ENCODE measurements around the gene REPS2. TPM values are rescaled to one million over a fixed set of nuclear protein-coding genes. Genes with fewer than 3 reads are reported as not detected.

Gene REPS2
- total and polyA plus RNA-seq, 2 experiments from 2014 or later: 1.2 to 4.4 TPM

DNA sequence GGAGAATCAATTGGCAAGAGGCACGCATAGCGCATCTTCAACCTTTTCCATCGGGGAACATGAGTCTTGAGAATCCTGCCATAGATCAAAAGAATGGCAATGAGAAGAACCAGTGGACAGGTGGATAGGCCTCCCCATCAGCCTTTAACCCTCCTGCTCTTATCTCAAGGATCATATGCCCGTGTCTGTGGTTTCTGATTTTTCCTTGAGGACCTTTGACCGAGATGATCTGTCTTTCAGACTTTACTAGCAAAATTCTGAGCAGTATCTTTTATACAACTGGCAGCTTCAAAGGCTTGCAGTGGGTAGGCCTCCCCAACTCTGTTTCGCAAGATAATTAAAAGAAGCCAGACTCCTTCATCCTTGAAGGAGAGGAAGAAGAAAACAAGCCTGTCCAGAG, 174.4 kb downstream of the REPS2 start (continued):
- TF ChIP-seq, protein P1, sequence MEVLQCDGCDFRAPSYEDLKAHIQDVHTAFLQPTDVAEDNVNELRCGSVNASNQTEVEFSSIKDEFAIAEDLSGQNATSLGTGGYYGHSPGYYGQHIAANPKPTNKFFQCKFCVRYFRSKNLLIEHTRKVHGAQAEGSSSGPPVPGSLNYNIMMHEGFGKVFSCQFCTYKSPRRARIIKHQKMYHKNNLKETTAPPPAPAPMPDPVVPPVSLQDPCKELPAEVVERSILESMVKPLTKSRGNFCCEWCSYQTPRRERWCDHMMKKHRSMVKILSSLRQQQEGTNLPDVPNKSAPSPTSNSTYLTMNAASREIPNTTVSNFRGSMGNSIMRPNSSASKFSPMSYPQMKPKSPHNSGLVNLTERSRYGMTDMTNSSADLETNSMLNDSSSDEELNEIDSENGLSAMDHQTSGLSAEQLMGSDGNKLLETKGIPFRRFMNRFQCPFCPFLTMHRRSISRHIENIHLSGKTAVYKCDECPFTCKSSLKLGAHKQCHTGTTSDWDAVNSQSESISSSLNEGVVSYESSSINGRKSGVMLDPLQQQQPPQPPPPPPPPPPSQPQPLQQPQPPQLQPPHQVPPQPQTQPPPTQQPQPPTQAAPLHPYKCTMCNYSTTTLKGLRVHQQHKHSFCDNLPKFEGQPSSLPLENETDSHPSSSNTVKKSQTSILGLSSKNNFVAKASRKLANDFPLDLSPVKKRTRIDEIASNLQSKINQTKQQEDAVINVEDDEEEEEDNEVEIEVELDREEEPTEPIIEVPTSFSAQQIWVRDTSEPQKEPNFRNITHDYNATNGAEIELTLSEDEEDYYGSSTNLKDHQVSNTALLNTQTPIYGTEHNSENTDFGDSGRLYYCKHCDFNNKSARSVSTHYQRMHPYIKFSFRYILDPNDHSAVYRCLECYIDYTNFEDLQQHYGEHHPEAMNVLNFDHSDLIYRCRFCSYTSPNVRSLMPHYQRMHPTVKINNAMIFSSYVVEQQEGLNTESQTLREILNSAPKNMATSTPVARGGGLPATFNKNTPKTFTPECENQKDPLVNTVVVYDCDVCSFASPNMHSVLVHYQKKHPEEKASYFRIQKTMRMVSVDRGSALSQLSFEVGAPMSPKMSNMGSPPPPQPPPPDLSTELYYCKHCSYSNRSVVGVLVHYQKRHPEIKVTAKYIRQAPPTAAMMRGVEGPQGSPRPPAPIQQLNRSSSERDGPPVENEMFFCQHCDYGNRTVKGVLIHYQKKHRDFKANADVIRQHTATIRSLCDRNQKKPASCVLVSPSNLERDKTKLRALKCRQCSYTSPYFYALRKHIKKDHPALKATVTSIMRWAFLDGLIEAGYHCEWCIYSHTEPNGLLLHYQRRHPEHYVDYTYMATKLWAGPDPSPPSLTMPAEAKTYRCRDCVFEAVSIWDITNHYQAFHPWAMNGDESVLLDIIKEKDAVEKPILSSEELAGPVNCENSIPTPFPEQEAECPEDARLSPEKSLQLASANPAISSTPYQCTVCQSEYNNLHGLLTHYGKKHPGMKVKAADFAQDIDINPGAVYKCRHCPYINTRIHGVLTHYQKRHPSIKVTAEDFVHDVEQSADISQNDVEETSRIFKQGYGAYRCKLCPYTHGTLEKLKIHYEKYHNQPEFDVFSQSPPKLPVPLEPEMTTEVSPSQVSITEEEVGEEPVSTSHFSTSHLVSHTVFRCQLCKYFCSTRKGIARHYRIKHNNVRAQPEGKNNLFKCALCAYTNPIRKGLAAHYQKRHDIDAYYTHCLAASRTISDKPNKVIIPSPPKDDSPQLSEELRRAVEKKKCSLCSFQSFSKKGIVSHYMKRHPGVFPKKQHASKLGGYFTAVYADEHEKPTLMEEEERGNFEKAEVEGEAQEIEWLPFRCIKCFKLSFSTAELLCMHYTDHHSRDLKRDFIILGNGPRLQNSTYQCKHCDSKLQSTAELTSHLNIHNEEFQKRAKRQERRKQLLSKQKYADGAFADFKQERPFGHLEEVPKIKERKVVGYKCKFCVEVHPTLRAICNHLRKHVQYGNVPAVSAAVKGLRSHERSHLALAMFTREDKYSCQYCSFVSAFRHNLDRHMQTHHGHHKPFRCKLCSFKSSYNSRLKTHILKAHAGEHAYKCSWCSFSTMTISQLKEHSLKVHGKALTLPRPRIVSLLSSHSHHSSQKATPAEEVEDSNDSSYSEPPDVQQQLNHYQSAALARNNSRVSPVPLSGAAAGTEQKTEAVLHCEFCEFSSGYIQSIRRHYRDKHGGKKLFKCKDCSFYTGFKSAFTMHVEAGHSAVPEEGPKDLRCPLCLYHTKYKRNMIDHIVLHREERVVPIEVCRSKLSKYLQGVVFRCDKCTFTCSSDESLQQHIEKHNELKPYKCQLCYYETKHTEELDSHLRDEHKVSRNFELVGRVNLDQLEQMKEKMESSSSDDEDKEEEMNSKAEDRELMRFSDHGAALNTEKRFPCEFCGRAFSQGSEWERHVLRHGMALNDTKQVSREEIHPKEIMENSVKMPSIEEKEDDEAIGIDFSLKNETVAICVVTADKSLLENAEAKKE (CRISPR knock-in tag; IDR thresholded peaks at IDR 0.05): no peak
- TF ChIP-seq, protein P2, sequence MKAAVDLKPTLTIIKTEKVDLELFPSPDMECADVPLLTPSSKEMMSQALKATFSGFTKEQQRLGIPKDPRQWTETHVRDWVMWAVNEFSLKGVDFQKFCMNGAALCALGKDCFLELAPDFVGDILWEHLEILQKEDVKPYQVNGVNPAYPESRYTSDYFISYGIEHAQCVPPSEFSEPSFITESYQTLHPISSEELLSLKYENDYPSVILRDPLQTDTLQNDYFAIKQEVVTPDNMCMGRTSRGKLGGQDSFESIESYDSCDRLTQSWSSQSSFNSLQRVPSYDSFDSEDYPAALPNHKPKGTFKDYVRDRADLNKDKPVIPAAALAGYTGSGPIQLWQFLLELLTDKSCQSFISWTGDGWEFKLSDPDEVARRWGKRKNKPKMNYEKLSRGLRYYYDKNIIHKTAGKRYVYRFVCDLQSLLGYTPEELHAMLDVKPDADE (IDR thresholded peaks at IDR 0.05): no peak

DNA sequence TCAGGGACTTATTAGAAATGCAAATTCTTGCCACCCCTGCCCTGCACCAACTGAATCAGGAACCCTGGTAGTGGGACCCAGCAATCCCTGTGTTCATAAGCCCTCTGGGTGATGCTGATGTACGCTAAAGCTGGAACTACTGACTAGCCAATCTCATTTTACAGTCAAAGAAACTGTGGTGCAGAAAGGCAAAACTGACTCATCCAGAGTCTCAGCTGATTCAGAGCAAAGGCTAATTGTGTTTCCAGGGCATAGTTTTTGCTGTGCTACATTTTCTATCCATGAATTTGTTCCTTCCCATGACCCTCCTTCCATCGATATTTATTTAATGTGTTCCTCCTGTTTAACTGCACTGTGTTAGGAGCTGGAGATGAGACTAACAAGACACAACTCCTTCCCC, 207.5 kb downstream of the REPS2 start:
- Histone ChIP-seq H3K9me2 (ENCODE audit: insufficient read depth) (no peaks in the 10 kb centered on the region), H2AFZ (no peak overlapping the region), H4K20me1 (replicated peaks; ENCODE audit: insufficient read depth) (no peaks in the 10 kb centered on the region), H3K36me3 (ENCODE audit: insufficient read depth) (no peaks in the 10 kb centered on the region), H3K4me3 (no peak overlapping the region), H3K4me2 (no peak overlapping the region), H3F3A (replicated peaks; ENCODE audit: low read depth) (no peaks in the 10 kb centered on the region), H3K27me3 (ENCODE audit: insufficient read depth) (no peaks in the 10 kb centered on the region), H3K4me1 (ENCODE audit: insufficient read depth) (no peaks in the 10 kb centered on the region), H3K79me2 (replicated peaks; ENCODE audit: insufficient read depth) (no peaks in the 10 kb centered on the region), H3K27ac (ENCODE audit: low read depth) (no peak overlapping the region)
- Mint-ChIP-seq H3K27ac (no peak overlapping the region), H3K36me3 (ENCODE audit: low read depth) (no peaks in the 10 kb centered on the region), H3K9me3 (no peaks in the 10 kb centered on the region), H3K4me3 (no peak overlapping the region), H3K4me1 (peaks cover 2% of the 10 kb centered on the region; the same call in 1 of the 3 replicates), H3K27me3 (ENCODE audit: insufficient read depth, low read depth, poor library complexity) (peaks cover 3% of the 10 kb centered on the region)
- no peak for ATAC-seq
- DNase-seq (ENCODE audit: low spot score): no peak
- TF ChIP-seq, protein P1 (CRISPR knock-in tag; IDR thresholded peaks at IDR 0.05): no peak
- no peak for TF ChIP-seq CREB1 (CRISPR knock-in tag; IDR thresholded peaks at IDR 0.05; ENCODE audit: low read depth)
- TF ChIP-seq EZH2 (IDR thresholded peaks at IDR 0.05; ENCODE audit: low read depth, unreplicated experiment): no peak
- no peak for TF ChIP-seq ZNF331 (CRISPR knock-in tag; IDR thresholded peaks at IDR 0.05; ENCODE audit: low read depth)
- TF ChIP-seq STAT1 (IDR thresholded peaks at IDR 0.05; ENCODE audit: unreplicated experiment): no peak
- TF ChIP-seq, protein P3, sequence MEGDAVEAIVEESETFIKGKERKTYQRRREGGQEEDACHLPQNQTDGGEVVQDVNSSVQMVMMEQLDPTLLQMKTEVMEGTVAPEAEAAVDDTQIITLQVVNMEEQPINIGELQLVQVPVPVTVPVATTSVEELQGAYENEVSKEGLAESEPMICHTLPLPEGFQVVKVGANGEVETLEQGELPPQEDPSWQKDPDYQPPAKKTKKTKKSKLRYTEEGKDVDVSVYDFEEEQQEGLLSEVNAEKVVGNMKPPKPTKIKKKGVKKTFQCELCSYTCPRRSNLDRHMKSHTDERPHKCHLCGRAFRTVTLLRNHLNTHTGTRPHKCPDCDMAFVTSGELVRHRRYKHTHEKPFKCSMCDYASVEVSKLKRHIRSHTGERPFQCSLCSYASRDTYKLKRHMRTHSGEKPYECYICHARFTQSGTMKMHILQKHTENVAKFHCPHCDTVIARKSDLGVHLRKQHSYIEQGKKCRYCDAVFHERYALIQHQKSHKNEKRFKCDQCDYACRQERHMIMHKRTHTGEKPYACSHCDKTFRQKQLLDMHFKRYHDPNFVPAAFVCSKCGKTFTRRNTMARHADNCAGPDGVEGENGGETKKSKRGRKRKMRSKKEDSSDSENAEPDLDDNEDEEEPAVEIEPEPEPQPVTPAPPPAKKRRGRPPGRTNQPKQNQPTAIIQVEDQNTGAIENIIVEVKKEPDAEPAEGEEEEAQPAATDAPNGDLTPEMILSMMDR (conservative IDR thresholded peaks at IDR 0.05; ENCODE audit: low read depth in 2 of 2): no peak

Measured in GM23338 (cell line).